C1 segment of cervical spinal cord (tissue), 14 donors: Measurements from ENCODE around the gene ZNF256.

Experiments used
- DNase-seq, 14 donors: peaks; one replicate each; lab custom pipeline; 2025; lab: John Stamatoyannopoulos, UW

The ZNF256 gene

DNA sequence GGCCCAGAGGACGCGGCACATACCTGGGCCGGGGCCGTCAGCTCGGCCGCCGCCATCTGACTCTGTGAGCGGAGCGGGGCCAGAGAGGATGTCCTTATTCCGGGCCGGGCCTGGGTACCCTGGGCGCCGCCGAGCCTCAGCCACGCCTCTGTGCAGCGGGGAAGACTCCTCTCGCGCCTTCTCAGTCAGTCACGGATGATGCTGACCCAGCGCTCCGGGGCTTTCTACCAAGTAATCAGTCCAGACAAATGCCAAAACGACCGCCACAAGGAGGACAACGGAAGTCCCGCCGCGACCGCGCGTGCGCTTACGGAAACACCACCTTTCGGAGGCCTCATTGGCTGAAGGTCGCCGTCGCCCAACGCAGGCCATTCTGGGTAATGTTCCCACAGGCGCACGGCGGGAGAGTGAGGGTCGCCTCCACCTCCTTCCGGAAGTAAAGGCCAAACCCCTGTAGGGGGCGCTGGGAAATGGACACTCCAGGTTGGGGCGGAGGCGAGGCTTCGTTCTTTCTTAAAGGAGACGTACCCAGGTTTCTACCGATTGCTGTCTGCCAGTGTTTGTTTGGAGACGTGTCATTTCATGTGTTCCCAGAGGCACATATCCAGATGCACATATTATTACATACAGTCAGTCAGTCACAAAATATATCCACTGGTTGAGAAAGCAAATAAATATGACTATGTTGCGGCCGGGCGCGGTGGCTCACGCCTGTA lies at the start of gene ZNF256:
Gene ZNF256 (minus strand): TSS at position 288 of the 716 bp plus-strand sequence. CDS start 232 bp downstream, at position 56.
- DNase-seq, result peak; percentile 70 to 96 (median 90)

DNA sequence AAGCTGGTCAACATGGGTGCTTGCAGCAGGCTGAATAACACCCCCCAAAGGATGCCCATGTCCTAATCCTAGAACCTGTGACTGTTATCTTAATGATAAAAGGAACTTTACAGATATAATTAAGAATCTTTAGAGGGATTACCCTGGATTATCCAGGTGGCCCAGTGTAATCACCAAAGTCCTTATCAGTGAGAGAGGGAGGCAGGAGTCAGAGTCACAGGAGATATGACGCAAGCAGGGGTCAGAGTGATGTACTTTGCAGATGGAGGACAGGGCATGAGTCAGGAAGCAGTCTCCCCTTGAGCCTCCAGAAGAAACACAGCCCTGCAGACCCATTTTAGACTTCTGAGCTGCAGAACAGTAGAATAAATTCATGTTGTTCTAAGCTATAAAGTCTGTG lies 45.3 kb upstream of the ZNF256 start:
- DNase-seq, result no peak

DNA sequence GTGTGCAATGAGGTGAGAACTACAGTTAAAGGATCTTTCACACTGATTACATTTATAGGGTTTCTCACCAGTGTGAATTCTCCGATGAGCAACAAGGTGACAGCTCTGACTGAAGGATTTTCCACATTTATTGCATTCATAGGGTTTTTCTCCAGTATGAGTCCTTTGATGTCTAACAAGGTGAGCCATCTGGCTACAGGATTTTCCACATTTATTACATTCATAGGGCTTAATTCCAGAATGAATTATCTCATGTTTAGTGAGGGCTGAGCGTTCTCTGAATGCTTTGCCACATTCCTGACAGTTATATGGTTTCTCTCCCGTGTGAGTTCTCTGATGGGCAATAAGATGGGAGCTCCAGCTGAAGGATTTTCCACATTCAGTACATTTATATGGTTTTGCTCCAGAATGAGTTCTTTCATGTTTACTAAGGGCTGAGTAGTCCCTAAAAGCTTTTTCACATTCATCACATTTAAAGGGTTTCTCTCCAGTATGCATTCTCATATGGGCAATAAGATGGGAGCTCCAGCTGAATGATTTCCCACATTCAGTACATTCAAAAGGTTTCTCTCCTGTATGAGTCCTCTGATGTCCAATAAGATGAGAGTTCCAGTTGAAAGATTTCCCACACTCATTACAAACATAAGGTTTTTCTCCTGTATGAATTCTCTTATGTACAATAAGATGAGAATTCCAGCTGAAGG lies 31.2 kb upstream of the ZNF256 start:
- no peak for DNase-seq

DNA sequence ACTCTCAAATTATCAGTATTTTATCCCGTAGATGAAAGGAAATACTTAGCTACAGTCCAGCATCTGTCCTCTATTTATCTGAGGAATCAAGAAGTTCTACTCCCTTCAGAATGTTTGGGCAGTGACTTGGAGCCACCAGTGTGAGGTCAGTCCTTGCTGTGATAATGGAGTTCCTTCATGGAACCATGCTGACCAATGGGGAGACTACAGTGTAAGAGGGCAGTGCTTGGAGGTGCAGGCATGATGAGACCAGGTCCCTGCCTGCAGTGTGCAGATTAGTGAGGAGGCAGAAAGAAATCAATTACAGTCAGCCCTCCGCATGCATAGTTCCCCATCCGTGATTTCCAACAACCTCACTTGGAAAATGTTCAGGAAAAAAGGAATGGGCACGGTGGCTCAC lies 26.9 kb upstream of the ZNF256 start, which contains the start of gene C19orf18:
Gene C19orf18 (minus strand): TSS at position 101 of the 400 bp plus-strand sequence. CDS start 102 bp downstream, outside the sequence.
- no peak for DNase-seq

DNA sequence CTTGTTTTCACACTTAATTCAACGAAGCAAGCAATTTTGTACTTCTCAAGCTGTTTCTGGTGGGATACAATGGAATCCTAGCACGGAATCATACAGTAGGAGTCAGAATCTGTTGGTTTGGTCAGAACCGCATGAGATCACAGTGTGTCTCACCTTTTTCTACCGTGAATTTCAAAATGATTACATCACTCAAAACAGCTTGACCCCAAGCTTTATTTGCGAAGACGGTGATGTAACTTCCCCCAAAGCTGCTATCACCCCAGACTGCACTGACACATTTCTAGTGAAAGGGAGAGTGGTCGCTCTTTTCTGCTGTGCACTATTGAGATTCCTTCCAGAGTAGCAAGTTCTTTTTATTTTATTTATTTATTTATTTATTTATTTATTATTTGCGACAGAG lies 17.3 kb upstream of the ZNF256 start:
- DNase-seq, result no peak

DNA sequence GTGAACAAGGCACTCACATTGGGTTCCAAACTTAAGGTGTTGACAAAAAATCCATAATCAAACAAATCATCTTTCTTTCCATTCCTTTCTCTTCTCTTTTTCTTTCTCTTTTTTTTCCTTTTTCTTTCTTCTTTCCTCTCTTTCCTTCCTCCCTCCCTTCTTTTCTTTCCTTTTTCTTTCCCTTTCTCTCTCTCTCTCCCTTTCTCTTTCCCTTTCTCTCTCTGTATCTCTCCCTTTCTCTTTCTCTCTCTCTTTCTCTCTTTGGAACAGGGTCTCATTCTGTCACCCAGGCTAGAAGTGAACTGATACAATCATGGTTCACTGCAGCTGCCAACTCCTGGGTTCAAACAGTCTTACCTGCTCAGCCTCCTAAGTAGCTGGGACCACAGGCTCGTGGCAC lies 14.3 kb upstream of the ZNF256 start:
- no peak for DNase-seq

DNA sequence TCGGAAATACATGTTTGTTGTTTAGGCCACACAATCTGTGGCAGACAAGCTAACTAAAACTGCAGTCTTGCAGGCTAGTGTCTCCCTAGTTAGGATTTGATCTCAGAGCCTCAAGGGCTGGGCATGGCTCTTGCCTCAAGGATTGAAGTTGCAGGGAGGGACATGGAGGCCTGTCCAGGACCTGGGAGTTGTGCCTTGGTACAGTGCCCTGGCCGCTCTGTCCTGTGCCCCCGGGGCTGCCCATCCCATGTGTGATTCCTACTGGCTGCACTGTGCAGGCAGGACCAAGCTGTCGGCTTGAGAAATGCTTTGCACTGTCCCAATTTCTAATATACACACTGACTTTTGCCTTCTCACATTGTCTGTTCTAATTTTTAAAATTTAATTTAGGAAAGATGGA lies 7.5 kb upstream of the ZNF256 start:
- no peak for DNase-seq

DNA sequence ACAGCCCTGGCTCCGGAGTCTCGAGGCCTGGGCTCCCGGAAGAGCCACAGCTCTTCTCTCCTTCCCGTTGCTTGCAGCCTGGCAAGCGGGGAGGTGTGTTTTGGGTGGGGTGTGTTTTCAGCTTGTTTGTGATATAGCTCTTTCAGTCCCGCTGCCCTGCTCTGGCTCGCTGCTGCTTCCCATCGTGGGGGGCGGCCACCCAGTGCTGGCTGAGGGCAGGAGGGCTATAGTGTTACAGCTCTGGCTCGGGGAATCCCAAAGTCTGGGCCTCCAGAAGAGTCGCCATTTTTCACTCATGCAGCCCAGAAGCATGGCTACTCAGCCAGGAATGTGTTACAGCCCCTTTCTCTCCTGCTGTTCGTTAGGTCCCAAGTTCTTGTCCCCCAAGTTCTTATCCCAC lies 2.2 kb upstream of the ZNF256 start:
- no peak for DNase-seq

DNA sequence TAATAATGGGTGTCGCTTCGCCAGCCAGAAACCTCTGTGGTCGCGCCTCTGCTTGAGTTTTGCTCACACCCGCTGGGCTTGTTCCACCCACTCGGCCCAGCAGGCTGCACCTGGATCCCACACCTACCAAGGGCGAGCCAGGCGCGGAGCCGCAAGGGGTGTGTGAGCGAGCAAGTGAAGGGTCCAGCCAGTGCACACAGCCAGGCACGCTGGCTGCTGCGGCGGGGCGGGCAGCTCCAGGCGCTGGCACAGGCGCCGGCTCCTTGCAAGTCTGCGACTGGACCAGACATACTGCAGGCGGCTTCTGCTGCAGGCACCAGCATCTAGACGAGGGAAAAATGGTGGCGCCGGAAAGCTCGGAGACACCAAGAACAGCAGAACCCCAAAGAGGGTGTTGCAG lies 1.8 kb upstream of the ZNF256 start:
- DNase-seq, result no peak

DNA sequence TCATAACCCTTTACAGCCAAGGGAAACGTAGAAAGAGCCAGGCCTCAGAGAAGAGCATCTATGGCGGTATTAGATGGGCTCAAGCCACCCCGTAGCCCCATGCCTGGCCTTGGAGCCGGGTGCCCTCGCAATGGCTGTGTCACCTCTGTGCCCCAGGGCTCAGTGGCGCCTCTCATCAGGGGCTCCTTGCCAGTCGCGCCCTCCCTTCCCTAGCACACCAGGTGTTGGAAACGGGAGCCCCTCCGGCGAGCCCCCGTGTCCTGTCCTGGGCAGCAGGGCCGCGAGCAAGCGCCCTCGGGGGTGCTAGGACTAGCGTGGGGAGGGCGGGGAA lies 453 bp downstream of the ZNF256 start:
- no peak for DNase-seq

DNA sequence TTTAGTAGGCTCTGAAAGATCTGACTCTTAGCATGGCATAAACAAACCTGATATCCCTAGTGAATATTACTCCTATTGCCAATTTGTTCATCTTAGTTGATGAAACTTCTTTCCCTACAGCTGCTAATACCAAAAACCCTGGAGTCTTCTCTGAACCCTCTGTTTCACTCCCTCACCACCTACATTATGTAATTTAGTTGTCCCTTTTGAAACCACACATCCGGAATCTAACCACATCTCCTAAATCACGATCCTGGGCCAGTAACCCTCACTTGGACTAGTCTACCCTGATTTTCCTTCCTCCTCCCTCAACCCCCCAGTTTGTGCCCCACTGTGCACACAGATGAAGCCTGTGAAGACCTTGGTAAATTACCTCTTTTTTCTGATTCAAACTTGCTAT lies 1.2 kb downstream of the ZNF256 start:
- DNase-seq, result no peak

DNA sequence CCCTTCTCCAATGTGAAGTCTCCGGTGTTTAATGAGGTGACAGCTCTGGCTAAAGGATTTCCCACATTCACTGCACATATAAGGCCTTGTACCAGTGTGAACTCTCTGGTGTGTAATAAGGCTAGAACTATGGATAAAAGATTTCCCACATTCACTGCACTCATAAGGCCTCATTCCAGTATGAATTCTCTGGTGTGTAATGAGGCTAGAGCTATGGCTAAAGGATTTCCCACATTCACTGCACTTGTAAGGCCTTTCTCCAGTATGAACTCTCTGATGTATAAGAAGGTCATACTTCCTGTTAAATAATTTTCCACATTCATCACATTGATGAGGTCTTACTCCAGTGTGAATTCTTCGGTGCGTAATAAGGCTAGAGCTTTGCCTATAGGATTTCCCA lies 5.9 kb downstream of the ZNF256 start:
- no peak for DNase-seq

DNA sequence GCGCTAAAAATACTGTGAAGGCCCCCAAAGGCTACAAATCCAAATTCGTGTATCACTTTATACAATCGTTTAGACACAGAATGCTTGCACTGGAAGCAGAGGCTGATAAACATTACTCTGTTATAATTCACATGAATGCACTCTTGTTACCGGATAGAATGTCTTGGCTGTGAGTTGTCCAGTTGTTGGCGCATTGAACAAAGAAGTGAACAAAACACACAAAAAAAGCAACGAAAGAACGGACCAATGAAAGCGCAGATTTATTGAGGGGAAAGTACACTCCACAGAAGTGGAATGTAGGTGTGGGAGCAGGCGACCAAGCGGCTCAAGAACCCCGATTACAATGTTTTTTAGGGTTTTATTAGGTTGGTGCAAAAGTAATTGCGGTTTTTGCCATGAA lies 11.8 kb downstream of the ZNF256 start:
- peak in 1 of 14 donors; percentile 19 for DNase-seq

DNA sequence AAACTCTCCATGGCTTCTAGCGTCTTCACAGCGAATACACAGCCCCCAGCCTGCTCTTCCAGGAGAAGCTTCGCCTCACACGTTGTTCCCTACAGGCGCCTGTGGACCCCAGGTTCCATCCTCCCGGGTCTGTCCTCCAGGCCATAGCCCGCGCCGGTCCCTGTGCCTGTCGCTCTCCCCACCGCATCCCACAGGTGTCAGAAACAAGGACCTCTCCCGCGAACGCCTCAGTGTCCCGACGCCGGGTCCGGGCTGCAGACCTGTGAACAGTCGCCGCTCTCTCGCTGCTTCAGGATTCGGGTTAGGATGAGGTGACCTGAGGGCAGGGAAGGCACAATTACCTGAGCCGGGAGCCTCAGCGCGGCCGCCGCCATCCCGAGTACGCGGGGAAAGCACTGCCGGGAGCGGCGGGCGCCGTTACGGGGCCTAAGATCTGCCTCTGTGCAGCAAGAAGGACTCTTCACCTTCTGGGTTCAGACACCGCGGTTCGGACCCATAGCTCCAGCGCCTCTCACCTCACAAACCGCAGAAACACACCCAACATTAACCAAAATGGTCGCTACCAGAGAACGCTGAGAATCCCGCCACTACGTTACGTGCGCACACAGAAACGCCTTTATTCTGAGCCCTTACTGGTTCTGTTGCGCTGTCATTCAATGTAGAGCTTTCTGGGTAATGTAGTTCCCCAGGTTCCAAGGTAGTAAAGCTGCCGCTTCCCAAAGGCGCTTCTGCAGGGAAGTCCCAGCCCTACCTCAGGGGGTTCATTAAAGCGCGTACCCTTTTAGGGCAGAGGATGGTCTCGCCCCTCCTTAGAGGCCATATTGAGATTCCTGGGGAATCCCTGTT lies 12.5 kb downstream of the ZNF256 start, which contains the start of gene ZNF418:
Gene ZNF418 (minus strand): TSS at position 583 of the 846 bp plus-strand sequence. CDS start 1,580 bp downstream, outside the sequence.
- peak in 13 of 14 donors; percentile 0 to 89 (median 67) for DNase-seq

DNA sequence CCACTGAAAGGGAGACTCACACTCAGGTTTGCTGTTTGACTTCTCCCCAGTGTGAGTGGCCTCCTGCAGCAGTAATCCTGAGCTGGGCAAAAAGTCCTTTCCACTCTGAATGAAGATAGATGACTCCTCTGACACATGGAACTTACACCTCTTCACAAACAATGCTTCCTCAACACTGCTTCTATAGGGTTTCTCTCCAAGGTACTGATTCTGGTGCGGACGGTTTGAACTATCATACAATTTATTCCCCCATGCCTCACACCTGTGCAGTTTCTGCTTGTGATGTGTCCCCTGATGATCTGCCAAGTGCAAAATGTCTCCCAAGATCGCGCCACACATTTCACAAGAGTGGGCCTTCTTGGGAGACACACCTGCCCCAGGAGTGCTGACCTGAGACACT lies 19.9 kb downstream of the ZNF256 start:
- no peak for DNase-seq

DNA sequence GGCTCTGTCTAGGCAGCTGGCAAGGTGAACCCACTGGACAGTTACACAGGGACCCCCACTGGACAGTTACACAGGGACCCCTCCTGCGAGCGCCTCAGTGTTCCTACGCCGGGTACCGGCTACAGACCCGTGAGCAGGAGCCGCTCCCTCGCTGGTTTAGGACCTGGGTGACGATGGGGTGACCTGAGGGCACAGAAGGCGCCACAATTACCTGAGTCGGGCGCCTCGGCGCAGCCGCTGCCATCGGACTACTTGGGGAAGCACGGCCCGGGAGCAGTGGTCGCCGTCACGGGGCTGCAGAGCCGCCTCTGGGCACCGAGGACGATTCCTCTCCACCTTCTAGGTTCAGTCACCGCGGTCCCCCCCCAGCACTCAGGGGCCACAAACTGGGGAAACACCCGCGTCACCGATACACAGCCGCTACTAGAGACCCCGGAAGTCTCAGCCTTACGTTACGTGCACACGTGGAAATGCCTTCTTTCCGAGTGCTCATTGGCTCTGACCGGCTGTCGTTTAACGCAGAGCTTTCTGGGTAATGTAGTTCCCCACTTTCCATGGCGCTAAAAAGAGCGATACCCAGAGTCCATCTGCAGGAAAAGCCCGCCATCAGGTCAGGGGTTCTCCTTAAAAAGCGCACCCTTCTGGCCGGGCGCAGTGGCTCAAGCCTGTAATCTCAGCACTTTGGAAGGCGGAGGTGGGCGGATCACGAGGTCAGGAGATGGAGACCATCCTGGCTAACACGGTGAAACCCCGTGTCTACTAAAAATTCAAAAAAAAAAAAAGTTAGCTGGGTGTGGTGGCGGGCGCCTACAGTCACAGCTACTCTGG lies 31.1 kb downstream of the ZNF256 start, which contains the start of gene ZNF417:
Gene ZNF417 (minus strand): TSS at position 425 of the 828 bp plus-strand sequence. CDS start 181 bp downstream, at position 244.
- peak in 13 of 14 donors; percentile 58 to 93 (median 80) for DNase-seq

DNA sequence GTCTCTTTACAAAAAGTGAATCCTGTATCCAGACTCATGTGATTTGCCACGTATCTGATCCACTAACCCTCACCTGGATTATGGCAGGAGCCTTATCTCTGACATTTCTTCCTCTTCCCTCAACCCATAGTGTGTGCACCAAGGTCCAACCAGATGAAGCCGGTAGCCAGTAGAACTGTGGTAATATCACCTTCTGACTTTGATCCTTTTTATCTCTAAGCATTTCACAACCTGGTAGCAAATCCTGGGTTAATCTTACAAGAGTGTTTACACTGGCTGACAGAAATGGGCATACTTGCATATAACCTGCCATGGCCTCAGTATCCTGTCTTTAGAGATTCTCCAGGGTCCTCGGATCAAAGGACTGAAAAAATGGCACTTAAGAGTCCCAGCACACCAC lies 33.0 kb downstream of the ZNF256 start:
- no peak for DNase-seq

DNA sequence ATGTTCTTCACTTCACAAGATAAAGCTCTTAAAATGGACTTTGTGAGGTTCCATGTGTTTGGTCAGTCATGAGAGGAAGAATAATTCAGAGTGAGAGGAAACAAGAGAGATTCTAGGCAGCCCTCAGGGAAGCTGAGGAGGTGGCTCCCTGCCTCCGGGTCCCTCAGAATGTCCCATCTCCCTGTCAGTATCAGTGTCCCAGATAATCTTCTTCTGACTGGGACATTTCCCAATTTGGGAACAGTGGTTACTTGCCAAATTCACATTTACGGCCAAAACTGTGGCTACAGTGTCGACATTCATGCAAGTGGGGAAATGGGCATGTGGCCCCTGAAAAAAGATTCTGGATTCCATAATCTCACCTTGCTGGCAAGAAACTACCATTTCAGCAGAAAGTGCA lies 40.1 kb downstream of the ZNF256 start:
- no peak for DNase-seq

DNA sequence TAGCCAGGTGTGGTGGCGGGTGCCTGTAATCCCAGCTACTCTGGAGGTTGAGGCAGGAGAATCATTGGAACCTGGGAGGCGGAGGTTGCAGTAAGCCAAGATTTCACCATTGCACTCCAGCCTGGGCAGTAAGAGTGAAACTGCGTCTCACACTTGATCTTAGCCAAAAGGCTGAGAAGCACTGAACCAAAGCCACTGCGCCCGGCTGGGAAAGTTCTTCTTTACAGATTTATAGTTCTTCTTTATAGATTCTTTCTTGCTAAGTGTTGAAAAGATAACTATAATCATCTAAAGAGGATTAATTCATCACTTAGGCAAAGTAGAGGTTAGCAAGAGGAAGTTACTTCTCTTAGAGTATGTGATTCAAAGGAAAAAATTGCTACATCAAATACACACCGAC lies 42.2 kb downstream of the ZNF256 start:
- DNase-seq, result no peak

DNA sequence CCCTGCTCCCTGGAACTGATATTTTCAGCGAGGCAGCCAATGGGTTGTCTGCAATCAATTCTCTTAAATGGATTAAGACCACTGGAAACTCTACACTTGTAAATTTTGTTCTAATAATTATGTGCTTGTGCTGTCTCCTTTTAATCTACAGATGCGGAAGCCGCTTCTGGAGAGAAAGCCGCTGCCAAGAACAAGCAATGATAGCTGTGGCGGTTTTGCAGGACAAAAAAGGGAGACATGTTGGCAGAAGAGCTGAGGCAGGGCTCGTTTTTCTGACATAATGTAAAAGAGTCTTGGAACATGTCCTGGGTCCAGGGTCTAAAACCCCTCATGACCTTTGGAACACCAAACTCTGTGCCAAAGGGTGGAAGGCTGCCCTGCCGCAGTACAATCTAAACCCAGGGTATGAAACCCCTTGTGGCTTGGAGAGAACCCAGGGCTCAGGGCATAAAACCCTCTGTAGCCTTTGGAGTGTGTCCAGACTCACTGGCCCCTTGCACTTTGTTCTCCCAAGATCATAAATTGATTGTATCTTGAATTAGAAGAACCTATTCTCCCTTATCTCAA lies 43.8 kb downstream of the ZNF256 start:
- DNase-seq, result no peak

DNA sequence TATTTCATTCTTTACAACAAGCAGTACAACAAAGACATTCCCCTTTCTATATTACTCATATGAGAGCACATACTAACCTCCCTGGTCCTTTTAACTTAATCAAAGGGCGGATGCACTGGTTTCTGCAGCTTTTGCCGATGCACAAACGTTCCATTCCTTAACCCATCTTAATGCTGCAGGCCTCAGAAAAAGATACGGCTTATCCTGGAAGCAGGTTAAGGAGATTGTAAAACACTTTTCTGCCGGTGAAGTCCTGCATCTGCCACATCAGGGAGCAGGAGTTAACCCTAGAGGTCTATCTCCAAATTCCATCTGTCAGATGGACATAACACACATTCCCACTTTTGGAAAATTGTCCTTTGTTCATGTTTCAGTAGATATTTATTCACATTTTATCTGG lies 47.2 kb downstream of the ZNF256 start:
- DNase-seq, result no peak
